WI38 (cell line): Measurements from ENCODE around the gene OR4D6.

Experiments used
- H3K4me3 ChIP-seq: 2 replicates; pipeline ENCODE4 v1.5.1; 2011; ENCODE audit warnings: low read depth, mild to moderate bottlenecking, control low read depth, low read length
- TF ChIP-seq, protein P1 (sequence below): IDR thresholded peaks from 2 replicates; pipeline ENCODE4 v1.5.1; 2012; ENCODE audit warnings: low read depth, mild to moderate bottlenecking, control low read depth, low read length

Gene OR4D6

DNA sequence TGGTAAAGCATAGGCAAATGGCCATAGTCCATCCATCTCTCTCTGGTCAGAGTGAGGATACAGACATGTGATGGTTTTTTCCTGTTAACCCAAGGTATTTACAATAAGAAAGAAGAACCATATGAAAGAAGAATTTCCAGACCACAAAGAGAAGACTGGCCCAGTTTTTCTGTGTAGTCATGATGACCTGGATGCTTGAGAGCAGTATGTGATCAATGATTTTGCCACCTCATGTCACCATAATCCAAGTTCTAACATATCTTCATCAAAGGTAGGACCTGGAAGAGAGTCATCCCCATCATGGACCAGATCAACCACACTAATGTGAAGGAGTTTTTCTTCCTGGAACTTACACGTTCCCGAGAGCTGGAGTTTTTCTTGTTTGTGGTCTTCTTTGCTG is at the start of gene OR4D6:
TSS of gene OR4D6 (plus strand) at position 301 of the 400 bp plus-strand sequence. CDS start at position 301, 0 bp downstream.
- TF ChIP-seq, protein P1, sequence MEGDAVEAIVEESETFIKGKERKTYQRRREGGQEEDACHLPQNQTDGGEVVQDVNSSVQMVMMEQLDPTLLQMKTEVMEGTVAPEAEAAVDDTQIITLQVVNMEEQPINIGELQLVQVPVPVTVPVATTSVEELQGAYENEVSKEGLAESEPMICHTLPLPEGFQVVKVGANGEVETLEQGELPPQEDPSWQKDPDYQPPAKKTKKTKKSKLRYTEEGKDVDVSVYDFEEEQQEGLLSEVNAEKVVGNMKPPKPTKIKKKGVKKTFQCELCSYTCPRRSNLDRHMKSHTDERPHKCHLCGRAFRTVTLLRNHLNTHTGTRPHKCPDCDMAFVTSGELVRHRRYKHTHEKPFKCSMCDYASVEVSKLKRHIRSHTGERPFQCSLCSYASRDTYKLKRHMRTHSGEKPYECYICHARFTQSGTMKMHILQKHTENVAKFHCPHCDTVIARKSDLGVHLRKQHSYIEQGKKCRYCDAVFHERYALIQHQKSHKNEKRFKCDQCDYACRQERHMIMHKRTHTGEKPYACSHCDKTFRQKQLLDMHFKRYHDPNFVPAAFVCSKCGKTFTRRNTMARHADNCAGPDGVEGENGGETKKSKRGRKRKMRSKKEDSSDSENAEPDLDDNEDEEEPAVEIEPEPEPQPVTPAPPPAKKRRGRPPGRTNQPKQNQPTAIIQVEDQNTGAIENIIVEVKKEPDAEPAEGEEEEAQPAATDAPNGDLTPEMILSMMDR, result no peak
- H3K4me3 ChIP-seq, result no peak within 1 kb of the TSS

DNA sequence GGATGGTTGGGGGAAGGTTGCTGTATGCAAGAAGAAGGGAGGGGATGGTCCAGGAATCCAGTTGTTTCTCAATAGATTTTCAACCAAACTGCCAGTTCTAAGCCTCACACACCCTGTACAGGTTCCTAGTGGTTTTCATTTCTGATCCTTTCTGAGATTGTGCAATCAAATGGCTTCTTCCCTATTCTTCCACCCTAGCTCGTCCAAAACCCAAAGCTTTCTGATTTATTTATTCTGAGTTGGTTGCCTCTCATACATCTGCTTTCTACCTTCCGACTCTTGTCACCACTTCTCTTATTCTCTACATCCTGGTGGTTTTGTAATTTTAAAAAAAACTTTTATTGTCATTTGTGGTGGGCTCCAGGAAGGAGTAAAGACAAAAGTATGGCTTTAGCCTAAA is 43.1 kb upstream of the OR4D6 start:
- TF ChIP-seq, protein P1, result no peak

DNA sequence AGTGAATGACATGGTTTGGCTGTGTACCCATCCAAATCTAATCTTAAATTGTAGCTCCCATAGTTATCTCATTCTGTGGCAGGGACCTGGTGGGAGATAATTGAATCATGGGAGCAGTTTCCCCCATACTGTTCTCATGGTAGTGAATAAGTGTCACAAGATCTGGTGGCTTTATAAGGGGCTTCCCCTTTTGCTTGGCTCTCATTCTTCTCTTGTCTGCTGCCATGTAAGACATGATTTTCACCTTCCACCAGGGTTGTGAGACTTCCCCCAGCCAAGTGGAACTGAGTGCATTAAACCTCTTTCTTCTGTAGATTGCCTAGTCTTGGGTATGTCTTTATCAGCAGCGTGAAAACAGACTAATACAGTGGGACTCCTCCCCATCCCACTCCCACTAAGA is 41.6 kb upstream of the OR4D6 start:
- H3K4me3 ChIP-seq, result no peak overlapping the region
- TF ChIP-seq, protein P1, result no peak

More for the DNA sequence above, 43.1 kb upstream of the OR4D6 start:
- H3K4me3 ChIP-seq, result no peak overlapping the region

DNA sequence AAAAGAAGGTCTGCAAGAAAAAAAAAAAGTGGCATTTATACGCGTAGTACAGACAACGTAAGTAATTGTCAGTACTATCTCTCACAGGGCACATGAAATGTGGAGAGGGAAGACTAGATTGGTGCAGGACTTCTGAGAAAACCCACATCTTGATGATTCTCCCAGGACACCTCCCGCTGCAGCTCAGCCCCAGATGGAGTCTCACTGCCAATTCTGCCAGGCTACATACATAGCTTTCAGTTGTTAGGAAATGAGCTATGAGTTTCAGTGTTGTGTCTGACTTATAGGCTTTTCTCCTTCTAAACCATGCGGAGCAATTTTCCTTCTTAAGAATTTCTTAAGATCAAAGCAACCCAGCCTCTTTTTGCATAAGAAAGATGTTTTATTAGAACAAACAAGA is 40.1 kb upstream of the OR4D6 start:
- TF ChIP-seq, protein P1, result no peak
- H3K4me3 ChIP-seq, result no peak overlapping the region

DNA sequence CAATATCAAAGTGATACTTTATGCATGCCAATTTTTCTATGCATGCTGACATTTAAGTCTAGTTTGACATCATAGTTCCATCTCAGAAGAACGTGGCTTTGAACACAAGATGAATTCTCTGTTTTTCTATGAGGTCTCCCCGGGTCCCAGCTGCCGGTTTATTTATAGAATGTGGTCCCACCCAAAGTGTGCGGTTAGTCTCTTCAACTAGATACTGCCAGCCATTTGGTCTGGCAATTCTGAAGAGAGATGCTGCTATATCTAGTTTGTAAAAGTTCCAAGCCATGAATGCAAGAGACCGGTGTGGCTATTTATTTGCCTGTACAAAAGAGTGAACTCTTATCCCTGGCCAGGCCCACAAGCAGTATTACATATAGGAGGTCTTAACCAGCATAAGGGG is 39.7 kb upstream of the OR4D6 start:
- TF ChIP-seq, protein P1, result no peak
- H3K4me3 ChIP-seq, result no peak overlapping the region

DNA sequence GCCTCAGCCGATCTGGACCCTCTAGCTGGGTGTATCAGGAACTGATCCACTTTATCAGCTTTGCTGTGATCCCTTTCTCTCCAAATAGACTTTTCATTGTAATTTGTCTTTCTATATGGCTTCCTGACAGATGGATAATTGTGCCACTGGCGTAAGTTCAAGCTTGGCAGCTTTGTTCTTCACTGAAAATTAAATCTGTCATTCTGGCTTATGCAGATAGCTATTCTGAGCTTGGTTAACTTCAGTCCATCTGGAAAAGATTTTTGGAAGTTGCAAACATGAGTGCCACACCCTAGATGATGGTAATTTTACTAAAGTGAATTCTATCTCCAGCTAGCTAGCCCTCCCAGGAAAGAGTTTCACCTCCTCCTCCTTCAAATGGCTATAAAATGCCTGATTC is 38.6 kb upstream of the OR4D6 start:
- no peak overlapping the region for H3K4me3 ChIP-seq
- TF ChIP-seq, protein P1, result no peak

DNA sequence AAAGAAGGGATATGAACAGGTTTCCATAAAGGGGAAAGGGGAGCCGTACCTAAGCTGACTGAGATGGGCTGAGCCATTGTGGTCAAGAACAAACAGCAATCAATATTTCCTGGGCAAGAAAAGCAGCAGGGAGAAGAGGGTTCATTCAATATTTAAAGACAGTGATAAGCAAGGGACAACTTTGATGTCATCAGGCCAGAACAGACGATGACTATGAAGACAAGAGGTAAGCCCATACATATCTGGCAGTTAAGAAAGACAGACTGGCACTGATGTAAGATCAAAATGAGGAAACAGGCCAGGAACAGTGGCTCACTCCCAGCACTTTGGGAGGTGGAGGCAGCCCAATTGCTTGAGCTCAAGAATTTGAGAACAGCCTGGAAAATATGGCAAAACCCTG is 32.9 kb upstream of the OR4D6 start:
- H3K4me3 ChIP-seq, result no peak overlapping the region
- TF ChIP-seq, protein P1, result no peak
